GM10847 (cell line): ENCODE data around the gene STIM2.

Source experiments
- POLR2A ChIP-seq: IDR thresholded peaks from 2 replicates; pipeline ENCODE4 v1.6.1; 2011; ENCODE audit not compliant: insufficient read length; ENCODE audit errors: extremely low read depth

The STIM2 gene

DNA sequence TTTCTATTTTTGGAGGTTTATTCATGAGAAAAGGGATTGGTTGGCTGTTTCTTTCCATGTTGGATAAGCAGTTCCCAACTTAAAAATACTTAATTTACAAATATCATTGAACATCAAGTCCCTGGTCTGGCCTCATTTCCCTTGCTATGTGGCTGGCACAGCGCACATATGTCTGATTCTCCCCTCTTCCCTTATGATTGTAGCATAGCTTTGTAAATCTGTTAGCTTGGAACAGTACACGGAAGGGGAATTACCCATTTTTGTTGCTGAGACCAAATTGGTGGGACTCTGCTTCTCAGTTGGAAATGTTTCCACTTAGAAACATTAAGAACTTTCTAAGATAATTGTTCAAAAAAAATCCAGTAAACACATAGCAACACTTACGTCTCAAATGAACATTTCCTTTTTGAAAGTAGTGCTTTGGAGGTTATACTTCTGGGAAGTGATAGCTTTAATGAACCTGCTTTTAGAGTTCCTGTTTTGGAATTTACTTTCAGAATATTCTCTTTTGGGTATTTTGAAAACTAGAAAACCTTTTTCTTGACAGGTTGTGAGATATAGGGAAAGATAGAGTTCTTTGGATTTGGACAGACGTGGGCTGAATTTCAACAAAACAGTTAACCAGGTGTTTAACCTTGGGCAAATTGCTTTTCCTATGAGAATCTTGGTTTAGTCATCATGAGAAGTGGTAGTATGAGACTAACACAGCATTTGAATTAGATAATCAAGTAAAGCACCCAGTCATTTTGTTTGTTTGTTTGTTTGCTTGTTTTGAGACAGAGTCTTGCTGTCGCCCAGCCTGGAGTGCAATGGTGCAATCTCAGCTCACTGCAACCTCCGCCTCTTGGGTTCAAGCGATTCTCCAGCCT is 47.3 kb downstream of the STIM2 start:
- no peak for TF ChIP-seq POLR2A

GRCh38 chr4:26909369-26909768 is 48.7 kb downstream of the STIM2 start:
- no peak for TF ChIP-seq POLR2A

DNA sequence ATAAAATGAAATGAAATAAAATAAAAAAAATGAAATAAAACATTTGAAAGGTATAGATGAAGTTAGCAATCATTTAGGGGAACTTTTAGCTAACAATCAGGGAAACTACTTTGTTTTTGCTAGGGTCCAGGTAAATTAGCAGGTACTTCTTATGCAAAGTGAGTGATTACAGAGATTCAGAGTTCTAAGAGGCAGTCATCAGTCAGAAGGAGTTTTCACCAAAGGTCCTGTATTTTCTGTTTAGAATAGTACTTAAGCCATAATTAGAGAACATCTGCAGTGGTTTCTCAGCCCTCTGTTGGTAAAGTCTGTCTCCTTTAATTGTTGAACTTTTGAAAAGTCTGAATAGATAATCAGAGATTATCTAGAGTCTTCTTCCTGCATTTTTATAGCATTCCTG is 50.6 kb downstream of the STIM2 start:
- TF ChIP-seq POLR2A: no peak

- TF ChIP-seq POLR2A: no peak
Measured at GRCh38 chr4:26912069-26912468, 51.4 kb downstream of the STIM2 start.

GRCh38 chr4:26912810-26913209 is 52.2 kb downstream of the STIM2 start:
- TF ChIP-seq POLR2A: no peak

DNA sequence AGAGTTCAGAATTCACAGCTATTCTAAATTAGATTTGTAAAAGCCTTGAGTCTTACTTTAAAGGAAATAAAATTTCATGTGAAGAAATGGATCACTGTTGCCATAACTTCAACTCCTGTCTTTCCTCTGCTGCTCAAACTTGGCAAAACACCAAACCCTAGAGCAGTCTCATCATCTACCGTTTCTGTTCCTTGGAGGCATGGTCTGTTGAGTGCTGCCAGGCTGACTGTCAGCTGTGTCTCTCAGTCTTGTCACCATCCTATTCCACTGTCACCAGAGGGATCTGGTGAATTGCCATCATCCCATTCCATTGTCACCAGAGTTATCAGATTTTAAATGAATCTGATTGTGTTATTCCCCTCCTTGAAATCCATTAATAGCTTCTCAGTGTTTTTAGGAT is 55.6 kb downstream of the STIM2 start:
- no peak for TF ChIP-seq POLR2A

DNA sequence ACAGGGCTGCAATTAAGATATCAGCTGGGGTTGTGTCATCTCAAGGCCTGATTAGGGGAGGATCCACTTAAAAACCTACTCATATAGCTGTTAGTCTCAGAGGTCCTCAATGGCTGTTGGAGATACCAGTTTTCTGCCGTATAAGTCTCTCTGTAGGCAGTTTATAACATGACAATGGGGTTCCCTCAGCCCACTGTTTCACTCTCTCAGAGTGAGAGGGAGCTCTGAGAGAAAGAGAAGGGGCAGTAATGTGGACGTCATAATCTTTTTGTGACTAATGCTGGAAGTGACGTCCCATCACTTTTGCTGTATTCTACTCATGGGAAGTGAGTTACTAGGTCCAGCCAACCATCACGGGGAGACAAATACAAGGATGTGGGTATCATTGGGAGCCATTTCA is 70.3 kb downstream of the STIM2 start:
- TF ChIP-seq POLR2A: no peak

GRCh38 chr4:26931451-26931850 is 70.8 kb downstream of the STIM2 start:
- TF ChIP-seq POLR2A: no peak

DNA sequence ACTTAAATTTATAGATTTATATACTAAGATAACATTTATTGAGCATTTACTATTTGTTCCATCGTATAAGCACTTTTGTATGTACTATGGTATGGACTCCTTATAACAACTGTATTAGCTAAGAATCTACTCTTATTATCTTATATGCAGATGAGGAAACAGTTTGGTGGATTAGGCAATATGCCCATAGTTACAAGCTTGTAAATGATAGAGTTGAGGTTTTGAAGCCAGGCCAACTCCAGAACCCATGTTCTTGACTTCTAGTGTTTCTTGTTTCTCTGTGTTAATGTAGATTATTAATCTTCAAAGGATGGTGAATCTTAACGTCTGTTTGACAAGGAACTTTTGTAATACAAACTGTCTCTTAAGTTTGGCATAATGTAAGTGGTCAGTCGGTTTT is 71.3 kb downstream of the STIM2 start:
- TF ChIP-seq POLR2A: no peak

DNA sequence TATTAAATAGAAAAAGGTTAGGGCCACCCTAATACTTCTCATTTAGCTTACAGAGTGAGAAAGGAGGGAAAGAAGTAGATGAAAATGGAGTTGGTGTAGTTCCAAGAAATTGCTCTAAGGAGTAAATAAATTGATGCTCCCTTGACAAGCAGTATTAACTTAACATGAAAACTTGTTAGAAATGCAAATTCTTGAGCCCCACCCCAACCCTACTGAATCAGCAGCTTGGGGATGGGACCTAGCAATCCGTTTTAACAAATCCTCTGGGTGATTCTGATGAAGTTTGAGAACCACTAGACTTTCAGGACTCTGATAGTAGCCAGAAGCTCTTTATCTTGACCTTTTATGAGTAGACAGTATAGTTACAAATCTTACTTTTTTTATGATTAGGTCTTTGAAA is 74.8 kb downstream of the STIM2 start:
- TF ChIP-seq POLR2A: no peak

- TF ChIP-seq POLR2A: no peak
Measured at GRCh38 chr4:26936284-26937065, 75.8 kb downstream of the STIM2 start.

DNA sequence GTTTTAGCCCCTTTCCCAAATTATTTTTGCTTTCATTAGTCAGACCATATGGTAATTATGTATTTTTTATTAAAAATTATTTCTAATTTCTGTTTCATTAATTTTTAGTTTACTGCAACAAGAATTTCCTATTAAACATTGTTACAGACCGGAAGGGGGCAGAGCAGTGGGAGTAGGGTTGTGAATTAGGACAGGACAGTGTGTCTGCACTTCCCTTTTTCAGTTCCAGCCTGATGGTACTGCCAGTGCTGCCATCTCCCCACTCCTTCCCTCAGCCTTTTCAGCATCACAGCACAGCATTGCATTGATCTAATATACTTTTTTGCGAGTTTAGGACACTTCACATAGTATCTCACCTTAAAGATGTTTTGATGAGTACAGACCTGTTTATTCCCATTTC is 76.5 kb downstream of the STIM2 start:
- TF ChIP-seq POLR2A: no peak

- TF ChIP-seq POLR2A: no peak
Measured at GRCh38 chr4:26937567-26937966, 76.9 kb downstream of the STIM2 start.

- TF ChIP-seq POLR2A: no peak
Measured at GRCh38 chr4:26938516-26938915, 77.9 kb downstream of the STIM2 start.

DNA sequence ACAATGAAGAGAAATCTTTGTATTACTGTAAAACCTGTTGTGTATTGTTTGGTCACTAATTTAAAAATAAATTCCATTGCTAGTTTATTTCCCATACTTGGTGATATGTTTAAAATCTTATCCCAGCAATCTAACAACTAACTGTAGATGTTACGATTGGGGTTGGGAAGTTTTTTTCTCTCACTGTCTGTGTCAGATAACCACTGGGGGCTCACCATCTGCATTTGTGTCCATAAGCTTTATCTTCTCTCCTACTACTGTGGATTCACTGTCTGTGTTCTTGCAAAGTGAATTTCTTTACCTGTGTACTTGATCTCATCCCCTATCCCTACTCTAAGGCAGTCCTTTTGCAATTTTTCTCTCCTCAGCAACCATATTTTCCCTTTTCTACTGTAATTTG is 81.3 kb downstream of the STIM2 start:
- no peak for TF ChIP-seq POLR2A

DNA sequence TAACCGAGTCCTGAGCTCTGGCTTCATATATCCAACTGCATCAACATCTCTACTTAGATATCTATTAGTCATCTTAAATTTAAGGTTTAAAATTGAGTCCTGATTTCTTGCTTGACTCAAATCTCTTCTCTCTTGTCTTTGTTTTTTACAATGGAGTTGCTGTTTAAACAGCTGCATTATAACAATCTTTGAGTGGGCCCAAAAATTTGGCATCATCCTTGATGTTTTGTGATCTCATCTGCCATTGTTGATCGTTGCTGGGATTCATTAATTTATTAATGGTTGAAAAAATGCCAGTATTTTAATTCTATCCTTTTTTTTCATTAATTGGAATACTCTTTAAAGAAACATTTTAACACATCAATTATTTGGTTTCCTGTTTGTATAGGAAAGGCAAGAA is 82.2 kb downstream of the STIM2 start:
- no peak for TF ChIP-seq POLR2A

DNA sequence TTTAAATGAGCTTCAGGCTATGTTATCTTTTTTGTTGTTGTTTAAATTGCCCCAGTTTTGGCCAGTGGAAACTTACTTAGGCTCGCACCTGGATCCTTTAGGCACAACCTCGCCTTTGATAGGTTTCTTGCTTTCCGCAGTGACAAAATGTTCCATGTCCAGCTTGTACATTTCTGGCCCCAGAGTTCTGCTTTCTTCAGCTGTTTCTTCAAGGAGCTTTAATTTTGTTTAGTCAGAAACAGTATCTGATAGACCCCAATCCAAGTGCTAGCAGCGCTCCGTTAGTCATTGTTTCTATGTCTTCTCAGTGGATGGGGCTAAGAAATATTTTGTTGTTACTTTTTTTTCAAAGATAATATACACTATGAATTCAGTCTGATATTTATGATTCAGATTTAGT is 82.8 kb downstream of the STIM2 start:
- no peak for TF ChIP-seq POLR2A

GRCh38 chr4:26945794-26946193 is 85.2 kb downstream of the STIM2 start:
- no peak for TF ChIP-seq POLR2A
